HG02870 (cell line): ENCODE measurements around the gene RPA3.

Experiments
- ATAC-seq: cut with Tn5 transposase; IDR thresholded peaks from one replicate; pipeline ENCODE4 v1.9.1; 2021; ENCODE audit warnings: mild to moderate bottlenecking, moderate library complexity; ENCODE audit not compliant: unreplicated experiment

The RPA3 gene

DNA sequence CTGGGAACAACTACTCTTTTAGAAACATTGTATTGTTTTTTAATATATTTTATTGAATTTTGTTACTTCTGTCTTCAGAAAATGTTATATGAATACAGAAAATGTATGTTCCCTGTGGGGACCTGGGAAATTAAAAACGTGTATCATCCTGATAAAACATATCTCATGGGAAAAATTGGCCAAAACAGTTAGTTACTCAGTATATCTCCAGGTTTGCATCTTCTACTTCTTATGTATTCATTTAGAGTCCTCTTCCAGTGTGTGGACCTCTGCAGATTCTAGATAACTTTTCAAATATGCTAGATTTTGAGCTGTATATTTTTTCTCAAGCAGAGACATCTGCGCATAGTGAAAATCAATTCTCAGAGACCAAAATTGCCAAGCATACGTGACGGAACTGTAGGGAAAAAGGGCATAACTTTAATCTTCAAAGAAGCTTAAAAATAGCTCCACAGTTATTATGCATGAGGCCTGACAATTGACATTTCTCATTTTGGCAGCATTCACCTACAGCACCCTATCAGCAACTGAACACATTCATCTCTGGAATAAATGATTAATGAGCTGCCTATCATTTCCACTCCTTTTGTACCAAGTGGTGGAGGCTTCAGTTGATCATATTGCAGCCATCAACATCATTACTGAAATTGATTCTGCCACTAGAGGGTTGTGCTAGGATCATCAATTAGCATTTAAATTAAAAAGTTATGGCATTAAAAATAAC lies 104.2 kb downstream of the RPA3 start:
- ATAC-seq, result no peak

- no peak for ATAC-seq
Measured at GRCh38 chr7:7613210-7613609, 105.2 kb downstream of the RPA3 start.

DNA sequence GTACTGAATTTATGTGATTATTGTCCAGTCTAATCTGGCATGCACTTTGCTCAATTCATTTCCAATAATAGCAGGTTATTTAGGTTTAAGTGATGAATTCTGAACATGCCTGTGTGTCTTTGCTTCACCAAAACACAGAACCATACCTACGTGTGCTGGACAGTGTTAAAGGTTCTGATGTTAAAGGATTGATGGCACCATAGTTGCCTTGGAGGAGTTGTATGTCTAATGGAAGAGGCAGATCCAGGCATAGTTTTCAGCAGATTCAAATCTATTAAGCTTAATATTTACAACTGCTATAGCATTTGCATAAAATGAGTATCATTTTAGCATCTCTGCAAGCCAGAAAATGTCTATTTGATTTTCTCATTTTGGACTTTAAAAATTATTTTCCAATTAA lies 105.9 kb downstream of the RPA3 start:
- ATAC-seq, result no peak

DNA sequence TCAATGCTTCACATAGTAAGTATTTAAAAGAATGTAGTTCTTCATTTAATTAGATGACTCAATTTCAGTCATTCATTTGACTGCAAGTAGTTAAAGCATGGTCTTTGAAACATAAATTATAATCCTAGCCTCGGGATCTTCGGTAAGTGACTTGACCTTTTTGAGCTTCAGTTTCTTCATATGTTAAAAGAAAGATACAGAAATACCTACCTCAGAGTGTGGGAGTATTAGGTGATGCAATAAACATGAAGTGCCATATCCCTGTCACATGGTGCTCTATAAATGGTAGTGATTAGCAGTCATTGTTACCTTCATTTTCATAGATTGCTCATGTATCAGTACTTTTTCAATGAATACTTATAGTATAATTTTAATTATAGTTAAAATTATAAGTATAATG lies 109.1 kb downstream of the RPA3 start:
- ATAC-seq, result no peak

DNA sequence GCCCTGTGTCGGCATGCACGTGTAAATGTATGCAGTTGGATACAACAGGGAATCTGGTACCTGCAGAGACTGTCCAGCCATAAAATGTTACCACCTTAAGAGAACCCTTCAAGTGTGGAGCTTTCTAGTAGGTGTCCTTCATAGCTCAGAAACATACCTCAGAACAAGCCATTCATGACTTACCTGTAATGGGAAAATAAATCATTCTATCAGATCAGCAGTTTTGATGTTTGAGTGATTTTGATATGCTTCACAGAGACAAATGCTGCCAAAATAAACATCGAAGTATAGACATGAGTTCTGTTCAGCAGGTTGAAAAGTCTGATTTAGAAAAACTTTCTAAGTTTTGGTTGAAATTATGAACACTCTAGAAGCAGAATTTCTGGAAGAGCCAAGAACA lies 111.4 kb downstream of the RPA3 start:
- ATAC-seq, result no peak

DNA sequence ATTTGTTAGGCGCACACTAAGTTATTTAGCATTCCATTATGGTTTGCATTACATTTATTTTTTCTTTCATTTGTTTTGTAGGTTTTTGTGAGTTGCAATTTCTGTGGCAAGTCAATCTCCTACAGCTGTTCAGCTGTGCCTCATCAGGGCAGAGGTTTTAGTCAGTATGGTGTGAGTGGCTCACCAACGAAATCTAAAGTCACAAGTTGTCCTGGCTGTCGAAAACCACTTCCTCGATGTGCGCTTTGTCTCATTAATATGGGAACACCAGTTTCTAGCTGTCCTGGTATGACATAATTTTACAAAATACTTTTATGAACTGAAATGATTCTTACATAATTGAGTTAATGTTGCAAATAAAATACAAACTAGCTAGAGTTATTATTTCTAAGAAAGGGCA lies 122.2 kb downstream of the RPA3 start:
- no peak for ATAC-seq

DNA sequence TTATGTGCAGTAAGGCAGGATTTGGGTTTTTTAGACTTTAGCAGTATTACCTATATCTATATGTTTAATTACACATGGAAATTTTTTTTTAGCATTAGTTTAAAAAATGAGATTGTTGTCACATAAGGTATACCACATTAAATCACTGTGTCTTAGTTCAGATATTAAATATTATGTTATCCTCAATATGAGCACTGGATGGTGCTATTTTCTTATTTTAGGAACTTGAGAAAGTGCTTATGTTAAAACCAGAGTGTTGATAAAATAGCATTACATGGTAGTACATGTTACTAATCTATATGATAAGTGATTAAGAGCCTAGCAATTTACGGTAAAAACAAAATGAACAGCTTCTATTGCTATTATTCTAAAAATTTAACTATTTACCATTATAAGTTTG lies 123.0 kb downstream of the RPA3 start:
- no peak for ATAC-seq
